Stimulated activated naive CD4-positive, alpha-beta T cell treated with Interleukin-2 at 50 U/mL for 16 hours (primary cell): ENCODE measurements around the gene TTC39B.
A peak's percentile ranks its signal among the peaks of the same experiment; 100 is the strongest.

Source experiments
- DNase-seq: peaks from one replicate; lab custom pipeline; 2025; lab: John Stamatoyannopoulos, UW

The TTC39B gene

GRCh38 chr9:15163931-15164330 lies 143.1 kb downstream of the TTC39B start:
- no peak for DNase-seq

GRCh38 chr9:15161753-15162152 lies 145.3 kb downstream of the TTC39B start:
- no peak for DNase-seq

- DNase-seq: no peak
Measured at GRCh38 chr9:15160673-15161072, 146.3 kb downstream of the TTC39B start.

GRCh38 chr9:15158064-15158463 lies 149.0 kb downstream of the TTC39B start:
- no peak for DNase-seq

- DNase-seq: no peak
Measured at GRCh38 chr9:15157381-15157780, 149.6 kb downstream of the TTC39B start.

- DNase-seq: no peak
Measured at GRCh38 chr9:15156241-15156640, 150.8 kb downstream of the TTC39B start.

- no peak for DNase-seq
Measured at GRCh38 chr9:15155826-15156225, 151.2 kb downstream of the TTC39B start.

- DNase-seq: no peak
Measured at GRCh38 chr9:15155323-15155722, 151.7 kb downstream of the TTC39B start.

- no peak for DNase-seq
Measured at GRCh38 chr9:15154677-15155076, 152.3 kb downstream of the TTC39B start.

GRCh38 chr9:15153961-15154360 lies 153.1 kb downstream of the TTC39B start:
- DNase-seq: no peak

- DNase-seq: no peak
Measured at GRCh38 chr9:15150939-15151338, 156.1 kb downstream of the TTC39B start.

- DNase-seq: no peak
Measured at GRCh38 chr9:15149450-15149849, 157.6 kb downstream of the TTC39B start.

- no peak for DNase-seq
Measured at GRCh38 chr9:15146268-15146700, 160.7 kb downstream of the TTC39B start.

GRCh38 chr9:15144622-15145061 lies 162.4 kb downstream of the TTC39B start:
- no peak for DNase-seq

- DNase-seq: no peak
Measured at GRCh38 chr9:15142878-15143534, 164.0 kb downstream of the TTC39B start.

GRCh38 chr9:15140051-15140450 lies 167.0 kb downstream of the TTC39B start:
- DNase-seq: no peak

GRCh38 chr9:15139469-15139868 lies 167.5 kb downstream of the TTC39B start:
- DNase-seq: no peak

- no peak for DNase-seq
Measured at GRCh38 chr9:15138357-15138686, 168.7 kb downstream of the TTC39B start.

- DNase-seq: no peak
Measured at GRCh38 chr9:15137658-15138356, 169.2 kb downstream of the TTC39B start.

GRCh38 chr9:15137089-15137488 lies 169.9 kb downstream of the TTC39B start:
- DNase-seq: no peak

GRCh38 chr9:15136646-15137045 lies 170.4 kb downstream of the TTC39B start:
- no peak for DNase-seq

- DNase-seq: peak; percentile 3
Measured at GRCh38 chr9:15135164-15135792, 171.7 kb downstream of the TTC39B start.

GRCh38 chr9:15133488-15133887 lies 173.5 kb downstream of the TTC39B start:
- no peak for DNase-seq
